IPS-NIHi7 (cell line): ENCODE results near the gene RCAN2.

Experiments
- DNase-seq: peaks from one replicate; pipeline ENCODE4 v3.0.0; 2012; ENCODE audit warnings: mixed read lengths; ENCODE audit errors: extremely low spot score

Gene RCAN2

GRCh38 chr6:46491201-46491627 lies at the start of gene RCAN2:
TSS of gene RCAN2 (minus strand) at chr6:46491449.
- DNase-seq: peak; percentile 88

- no peak for DNase-seq
These were observed 48.6 kb upstream of the RCAN2 start for GRCh38 chr6:46539866-46540265.

GRCh38 chr6:46538800-46539480 lies 47.7 kb upstream of the RCAN2 start:
- no peak for DNase-seq

GRCh38 chr6:46530896-46531295 lies 39.6 kb upstream of the RCAN2 start:
- DNase-seq: peak; percentile 23

GRCh38 chr6:46528961-46529750 lies 37.9 kb upstream of the RCAN2 start:
- no peak for DNase-seq

GRCh38 chr6:46526607-46527006 lies 35.4 kb upstream of the RCAN2 start:
- DNase-seq: no peak

GRCh38 chr6:46525583-46525982 lies 34.3 kb upstream of the RCAN2 start:
- DNase-seq: no peak

- no peak for DNase-seq
These were observed 30.3 kb upstream of the RCAN2 start for GRCh38 chr6:46521464-46521971.

GRCh38 chr6:46517202-46517601 lies 26.0 kb upstream of the RCAN2 start:
- DNase-seq: no peak

- DNase-seq: no peak
These were observed 22.3 kb upstream of the RCAN2 start for GRCh38 chr6:46513533-46513932.

- no peak for DNase-seq
These were observed 20.1 kb upstream of the RCAN2 start for GRCh38 chr6:46511320-46511719.

GRCh38 chr6:46510651-46511050 lies 19.4 kb upstream of the RCAN2 start:
- DNase-seq: no peak

GRCh38 chr6:46509981-46510510 lies 18.8 kb upstream of the RCAN2 start:
- DNase-seq: no peak

GRCh38 chr6:46509063-46509462 lies 17.8 kb upstream of the RCAN2 start:
- no peak for DNase-seq

- DNase-seq: no peak
These were observed 16.2 kb upstream of the RCAN2 start for GRCh38 chr6:46507426-46507825.

- no peak for DNase-seq
These were observed 14.7 kb upstream of the RCAN2 start for GRCh38 chr6:46505693-46506512.

- DNase-seq: no peak
These were observed 13.0 kb upstream of the RCAN2 start for GRCh38 chr6:46504242-46504641.

- DNase-seq: no peak
These were observed 11.4 kb upstream of the RCAN2 start for GRCh38 chr6:46502486-46503119.

- no peak for DNase-seq
These were observed 10.2 kb upstream of the RCAN2 start for GRCh38 chr6:46501136-46502089.

- no peak for DNase-seq
These were observed 9.1 kb upstream of the RCAN2 start for GRCh38 chr6:46500382-46500781.
